Germinal center (tissue), 1 donor: ENCODE results near the gene MSRB3.

Source experiments
- DNase-seq: peaks from one replicate; pipeline ENCODE4 v3.0.0; 2012; ENCODE audit warnings: mixed read lengths, low spot score

Gene MSRB3

GRCh38 chr12:65325183-65325582 is 46.7 kb downstream of the MSRB3 start:
- no peak for DNase-seq

DNA sequence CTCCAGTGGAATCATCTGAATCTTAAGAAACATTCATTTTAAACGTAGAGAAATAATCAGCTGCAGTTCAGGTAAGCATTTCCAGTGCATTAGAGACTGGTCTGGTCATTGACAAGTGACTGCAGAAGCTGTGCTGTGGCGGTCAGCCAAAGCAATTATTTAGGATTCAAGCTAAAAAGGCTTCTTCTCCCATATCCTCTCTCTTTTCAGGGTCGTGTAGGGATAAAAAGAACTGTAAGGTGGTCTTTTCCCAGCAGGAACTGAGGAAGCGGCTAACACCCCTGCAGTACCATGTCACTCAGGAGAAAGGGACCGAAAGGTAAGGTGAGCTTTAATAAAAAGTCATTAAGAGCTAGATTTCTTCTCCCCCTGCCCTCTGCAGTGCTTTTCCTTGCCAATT is 48.1 kb downstream of the MSRB3 start:
- DNase-seq = no peak

DNA sequence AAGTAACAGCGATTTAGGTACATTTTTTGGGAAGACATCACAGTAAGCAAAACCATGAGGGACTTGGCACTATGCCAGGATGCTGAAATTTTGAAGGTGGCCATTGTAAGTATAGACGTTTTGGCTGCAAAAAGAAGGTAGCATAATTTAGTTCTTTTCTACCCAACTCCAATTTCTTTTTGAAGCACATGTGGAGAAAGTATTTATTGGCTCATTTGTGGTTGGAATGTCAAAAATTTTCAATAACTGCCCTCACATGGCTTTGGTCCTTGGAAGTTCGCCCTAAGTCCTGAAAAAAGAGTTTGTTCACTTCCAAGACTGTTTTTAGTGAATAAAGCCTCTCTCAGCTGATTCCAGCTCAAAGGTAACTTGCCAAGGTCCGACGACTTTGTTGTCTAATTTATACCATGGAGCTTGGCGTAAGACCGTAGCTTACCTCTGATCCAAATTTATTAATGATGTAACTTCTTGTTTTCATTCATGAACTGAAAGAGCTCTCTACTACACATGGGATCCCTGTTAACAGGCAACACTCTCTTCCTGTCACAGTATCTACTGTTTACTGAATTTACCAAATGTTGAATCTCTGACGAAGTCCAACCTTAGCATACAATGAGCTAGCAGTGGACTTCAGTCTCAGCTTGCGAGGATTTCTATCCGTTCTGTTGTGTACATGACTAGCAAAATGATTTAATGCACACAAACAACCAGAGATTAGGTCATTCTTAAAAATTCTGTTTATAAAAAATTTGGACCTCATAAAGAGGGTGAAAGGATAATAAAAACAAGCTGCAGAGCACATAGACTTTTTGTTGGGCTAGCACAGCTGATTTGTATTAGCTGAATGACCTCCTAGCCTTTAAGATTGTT is 49.0 kb downstream of the MSRB3 start:
- no peak for DNase-seq

DNA sequence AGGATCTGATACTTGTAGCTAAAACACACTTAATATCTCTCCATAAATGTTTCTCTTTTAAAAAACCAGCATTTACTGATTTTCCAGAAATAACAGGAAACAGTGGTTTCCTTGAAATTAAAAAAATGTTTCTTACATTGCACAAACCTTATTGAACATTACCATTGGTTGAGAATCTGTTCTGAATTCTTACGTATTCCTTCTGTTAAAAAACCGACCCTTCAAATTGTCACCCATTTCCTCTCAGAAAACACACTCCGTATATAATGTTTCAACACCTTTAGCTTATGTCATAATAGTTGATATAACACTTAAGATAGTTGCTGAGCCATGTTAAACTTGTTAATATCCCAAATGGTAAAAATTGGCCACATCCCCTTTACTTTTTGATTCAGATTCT is 51.2 kb downstream of the MSRB3 start:
- DNase-seq = no peak

GRCh38 chr12:65330331-65330730 is 51.8 kb downstream of the MSRB3 start:
- DNase-seq = no peak

- no peak for DNase-seq
Observed at GRCh38 chr12:65331456-65331855, 53.0 kb downstream of the MSRB3 start.

- DNase-seq = no peak
Observed at GRCh38 chr12:65333649-65334048, 55.2 kb downstream of the MSRB3 start.

- DNase-seq = no peak
Observed at GRCh38 chr12:65334521-65334920, 56.0 kb downstream of the MSRB3 start.

DNA sequence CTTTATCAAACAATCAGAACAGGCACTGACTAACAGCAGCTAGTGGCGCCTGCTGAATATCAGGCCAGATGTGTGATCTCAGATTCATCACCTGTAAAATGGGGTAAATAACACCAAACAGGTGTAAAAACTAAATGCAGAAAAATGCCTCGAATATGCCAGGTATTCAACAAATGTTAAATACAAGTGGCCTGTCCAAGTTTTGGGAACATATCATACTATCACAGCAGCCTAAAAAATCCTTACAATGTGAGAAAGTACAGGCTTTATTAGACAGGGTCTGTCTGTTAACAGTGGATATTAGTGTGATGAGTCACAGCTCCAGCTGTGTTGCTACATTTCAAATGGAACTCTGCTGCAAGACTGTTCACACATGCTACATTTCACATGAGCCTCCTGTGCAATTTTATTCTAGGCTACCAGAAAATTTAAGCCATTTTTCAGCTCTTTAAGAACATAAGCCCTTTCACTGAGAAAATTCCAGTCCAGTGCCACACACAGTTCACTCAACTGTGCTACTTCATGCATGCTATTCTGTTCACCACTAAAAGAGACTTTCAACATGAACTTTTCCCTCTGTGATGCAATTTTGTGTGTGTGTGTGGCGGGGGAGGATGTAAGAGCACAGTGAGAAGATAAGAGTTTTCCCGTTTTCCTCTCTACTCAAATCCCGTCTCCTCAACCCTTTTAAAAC is 56.7 kb downstream of the MSRB3 start:
- DNase-seq = no peak

GRCh38 chr12:65335981-65336380 is 57.5 kb downstream of the MSRB3 start:
- DNase-seq = no peak

DNA sequence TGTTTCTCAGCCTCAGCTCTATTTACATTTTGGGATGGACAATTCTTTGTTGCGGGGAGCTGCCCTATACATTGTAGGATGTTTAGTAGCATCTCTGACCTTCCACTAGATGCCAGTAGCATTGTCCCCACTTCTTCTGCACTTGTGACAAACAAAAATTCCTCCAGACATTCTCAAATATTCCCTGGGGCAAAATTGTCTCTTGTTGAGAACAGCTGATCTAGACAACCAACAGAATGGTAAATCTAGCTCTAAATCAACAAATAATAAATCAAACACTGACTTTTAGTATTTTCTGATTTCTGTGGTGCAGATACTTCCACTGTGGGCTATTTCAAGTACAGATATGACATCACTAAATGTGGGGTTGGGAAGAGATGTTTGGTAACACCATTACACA is 60.7 kb downstream of the MSRB3 start:
- DNase-seq = no peak

GRCh38 chr12:65343230-65343629 is 64.7 kb downstream of the MSRB3 start:
- no peak for DNase-seq

- DNase-seq = no peak
Observed at GRCh38 chr12:65343801-65344200, 65.3 kb downstream of the MSRB3 start.

DNA sequence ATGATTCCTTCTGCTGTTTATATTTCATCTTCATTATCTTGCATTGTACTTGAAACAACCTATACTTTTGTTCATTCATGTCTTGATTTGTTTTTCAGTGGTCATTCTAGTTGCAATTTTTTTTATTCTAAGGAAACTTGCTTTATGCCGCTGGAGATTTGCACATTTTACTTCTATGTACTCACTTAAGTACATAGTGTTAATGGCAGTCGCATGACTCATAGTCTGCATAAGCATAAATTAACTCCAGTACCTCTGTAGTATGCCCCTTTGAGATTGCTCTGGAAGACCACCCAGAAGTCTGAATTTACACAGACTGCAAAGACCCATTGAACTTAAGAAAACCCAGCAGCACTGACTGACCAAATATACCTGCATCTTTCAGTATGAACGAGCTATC is 77.0 kb downstream of the MSRB3 start:
- DNase-seq = no peak

DNA sequence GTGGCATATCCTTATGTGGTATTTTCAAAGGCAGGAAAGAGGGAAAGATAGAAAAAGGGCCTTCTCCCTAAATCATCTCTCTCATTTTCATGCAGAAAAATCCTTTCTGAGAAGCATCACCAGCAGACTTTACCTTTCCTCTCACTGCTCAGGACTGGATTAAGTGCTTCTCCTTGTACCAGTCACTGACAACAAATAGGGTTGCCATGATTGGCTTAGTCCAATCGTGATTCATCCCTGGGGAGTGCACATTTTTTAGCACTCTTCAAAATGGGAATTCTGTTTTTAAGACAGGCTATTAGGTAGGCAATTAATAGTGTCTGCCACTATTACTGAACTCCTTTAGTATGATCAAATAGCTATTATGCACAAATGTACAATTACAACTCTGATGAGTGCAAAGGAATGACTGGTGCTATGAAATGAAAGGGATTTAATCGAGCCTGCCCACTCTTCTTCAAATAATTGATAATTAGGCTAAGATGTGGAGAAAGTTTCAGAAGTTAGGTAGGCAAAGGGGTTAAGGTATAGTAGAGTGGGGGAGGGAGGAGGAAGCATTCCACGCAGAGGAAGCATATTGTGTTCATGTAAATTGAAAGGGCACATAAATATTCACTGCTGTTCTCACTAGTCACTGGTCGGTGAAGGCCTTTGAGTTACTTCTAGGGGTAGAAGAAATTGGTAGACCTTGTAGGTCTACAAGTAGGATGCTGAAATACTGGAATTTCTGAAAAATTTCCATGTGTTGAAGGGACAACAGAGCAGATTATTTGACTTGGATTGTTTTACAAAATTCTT is 84.0 kb downstream of the MSRB3 start:
- DNase-seq = no peak

DNA sequence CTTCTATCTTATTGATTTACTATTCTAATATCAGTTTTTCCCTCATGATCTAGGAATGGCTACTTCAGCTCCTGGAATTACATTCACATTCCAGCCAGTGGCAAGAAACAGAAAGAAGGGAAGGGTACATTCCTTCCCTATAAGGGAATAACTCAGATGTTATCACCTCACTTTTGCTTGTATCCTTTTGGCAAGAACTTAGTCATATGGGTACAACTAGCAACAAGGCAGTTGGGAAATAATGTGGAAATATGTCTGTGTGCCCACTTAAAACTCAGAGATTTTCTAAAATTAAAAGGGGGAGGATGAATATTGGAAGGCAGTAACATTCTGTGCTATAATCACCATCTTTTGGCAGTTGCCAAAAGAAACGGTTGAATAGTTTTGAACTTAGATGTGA is 85.6 kb downstream of the MSRB3 start:
- no peak for DNase-seq

- DNase-seq = no peak
Observed at GRCh38 chr12:65367396-65367795, 88.9 kb downstream of the MSRB3 start.

- DNase-seq = no peak
Observed at GRCh38 chr12:65368055-65368454, 89.6 kb downstream of the MSRB3 start.

DNA sequence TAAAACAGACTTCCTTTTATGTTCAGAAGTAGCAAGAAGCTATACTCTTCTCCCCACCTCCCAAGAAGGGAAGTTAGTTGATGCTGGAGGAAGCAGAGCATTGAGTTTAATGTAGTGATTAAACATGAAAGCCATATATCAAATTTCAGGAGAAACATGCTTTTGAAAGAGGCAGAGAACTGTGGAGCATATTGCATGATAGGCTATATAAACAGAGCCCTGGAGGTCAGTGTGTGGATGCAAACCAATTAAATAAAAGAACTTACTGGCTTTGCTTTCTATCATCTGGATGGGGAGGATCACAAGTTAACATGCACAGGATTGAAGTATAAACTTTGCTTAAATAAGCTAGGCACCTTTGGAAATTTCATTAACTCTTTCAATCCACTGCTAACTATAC is 94.1 kb downstream of the MSRB3 start:
- DNase-seq = no peak

GRCh38 chr12:65384240-65384639 is 105.8 kb downstream of the MSRB3 start:
- DNase-seq = no peak

DNA sequence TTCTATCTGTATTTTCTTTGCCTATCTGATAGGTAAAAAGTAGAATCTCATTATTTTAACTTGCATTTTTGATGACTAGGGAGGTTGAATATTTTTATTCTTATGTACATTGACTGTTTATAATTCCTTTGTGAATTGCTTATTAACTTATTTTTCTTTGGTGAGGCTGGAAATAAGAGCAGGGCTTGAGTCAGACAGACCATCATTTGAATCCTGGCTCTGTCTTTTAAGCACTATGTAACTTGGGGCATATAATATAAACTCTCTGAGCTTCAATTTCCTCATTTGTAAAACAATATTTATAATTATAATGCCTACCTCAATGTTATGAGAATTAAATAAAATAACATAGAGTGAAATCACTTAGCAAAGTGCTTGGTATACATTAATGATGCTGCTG is 108.9 kb downstream of the MSRB3 start:
- DNase-seq = no peak

- DNase-seq = no peak
Observed at GRCh38 chr12:65389436-65389835, 111.0 kb downstream of the MSRB3 start.

- DNase-seq = no peak
Observed at GRCh38 chr12:65391711-65392110, 113.2 kb downstream of the MSRB3 start.
